Measurements from ENCODE around the gene PDCD10. TPM values are rescaled to one million over a fixed set of nuclear protein-coding genes. Genes with fewer than 3 reads are reported as not detected.

Gene PDCD10
- polyA plus RNA-seq, 1 donor (not counting 4 experiments of a cell fraction or from before 2014, with no cell fraction given): 131 TPM

DNA sequence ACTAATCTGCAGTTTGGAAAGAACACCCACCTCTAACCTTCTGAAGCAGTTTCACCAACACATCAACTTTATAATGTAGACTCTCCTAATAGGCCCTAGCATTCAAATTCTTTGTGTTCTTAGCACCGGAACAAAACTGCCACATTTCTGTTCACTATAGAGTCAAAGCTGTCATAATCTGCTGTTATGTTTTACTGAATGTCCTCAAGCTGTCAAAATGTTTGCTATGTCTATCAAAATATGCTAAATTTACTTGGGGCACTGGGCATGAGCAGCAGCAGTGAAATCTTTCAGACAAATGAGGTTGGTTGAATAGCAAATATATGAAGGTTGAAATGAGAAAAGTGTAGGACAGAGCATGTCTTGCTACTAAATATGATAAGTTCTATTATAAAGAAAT lies 82.9 kb downstream of the PDCD10 start:
- H3K9ac ChIP-seq (ENCODE audit: control insufficient read depth, extremely low read depth, insufficient read depth, low read length): no peak overlapping the region
- no peak overlapping the region for H3K4me3 ChIP-seq (ENCODE audit: control insufficient read depth in 2 of 3, extremely low read depth in 1 of 3, insufficient read depth in 2 of 3, low read depth in 1 of 3, low read length in 3 of 3)
- no peak for TF ChIP-seq CTCF (optimal IDR thresholded peaks at IDR 0.05 in 1 of 3, IDR thresholded peaks at IDR 0.05 in 1 of 3, conservative IDR thresholded peaks at IDR 0.05 in 1 of 3; ENCODE audit: extremely low read depth in 1 of 3, insufficient read depth in 2 of 3, low read length in 3 of 3)
- TF ChIP-seq EZH2 (IDR thresholded peaks at IDR 0.05; ENCODE audit: low read length): no peak
- no peaks in the 10 kb centered on the region for H3K27me3 ChIP-seq (ENCODE audit: control insufficient read depth, extremely low read depth, insufficient read depth, low read length)
- H3K4me1 ChIP-seq (ENCODE audit: control insufficient read depth, extremely low read depth, insufficient read depth, low read length): no peaks in the 10 kb centered on the region
- no peaks in the 10 kb centered on the region for H3K9me3 ChIP-seq (ENCODE audit: control insufficient read depth, low read depth, low read length)
- H3K4me2 ChIP-seq (ENCODE audit: control insufficient read depth, extremely low read depth, insufficient read depth, low read depth, low read length): no peak overlapping the region
- H2AFZ ChIP-seq (ENCODE audit: control insufficient read depth, low read length): no peak overlapping the region
- dilution Hi-C loops (cut with MboI; ENCODE audit: extremely low pct_ligation_motif_present, low sequenced_read_pairs): no loop called here
- no peaks in the 10 kb centered on the region for H3K36me3 ChIP-seq (ENCODE audit: control insufficient read depth in 2 of 2, extremely low read depth in 1 of 2, insufficient read depth in 2 of 2, low read length in 2 of 2)
- DNase-seq (ENCODE audit: low read depth, low spot score): no peak
- no peaks in the 10 kb centered on the region for H4K20me1 ChIP-seq (ENCODE audit: control insufficient read depth, extremely low read depth, insufficient read depth, low read length)
- H3K79me2 ChIP-seq (ENCODE audit: control insufficient read depth, insufficient read depth, low read length): no peaks in the 10 kb centered on the region
- no peak for FAIRE-seq
- H3K27ac ChIP-seq (ENCODE audit: control insufficient read depth, insufficient read depth, low read length): no peak overlapping the region
- H3K9me1 ChIP-seq (ENCODE audit: control insufficient read depth, extremely low read depth, insufficient read depth, low read length): no peaks in the 10 kb centered on the region

- H3K27ac ChIP-seq (ENCODE audit: control insufficient read depth, insufficient read depth, low read length): no peak overlapping the region
- DNase-seq (ENCODE audit: low read depth, low spot score) (no peak), FAIRE-seq (no peak)
- TF ChIP-seq EZH2 (IDR thresholded peaks at IDR 0.05; ENCODE audit: low read length): no peak
- TF ChIP-seq CTCF (optimal IDR thresholded peaks at IDR 0.05 in 1 of 3, IDR thresholded peaks at IDR 0.05 in 1 of 3, conservative IDR thresholded peaks at IDR 0.05 in 1 of 3; ENCODE audit: extremely low read depth in 1 of 3, insufficient read depth in 2 of 3, low read length in 3 of 3): no peak
- no peaks in the 10 kb centered on the region for H3K36me3 ChIP-seq (ENCODE audit: control insufficient read depth in 2 of 2, extremely low read depth in 1 of 2, insufficient read depth in 2 of 2, low read length in 2 of 2)
- dilution Hi-C loops (cut with MboI; ENCODE audit: extremely low pct_ligation_motif_present, low sequenced_read_pairs): no loop called here
- H3K79me2 ChIP-seq (ENCODE audit: control insufficient read depth, insufficient read depth, low read length): no peaks in the 10 kb centered on the region
- H2AFZ ChIP-seq (ENCODE audit: control insufficient read depth, low read length): no peak overlapping the region
- no peaks in the 10 kb centered on the region for H3K4me1 ChIP-seq (ENCODE audit: control insufficient read depth, extremely low read depth, insufficient read depth, low read length)
- no peak overlapping the region for H3K9ac ChIP-seq (ENCODE audit: control insufficient read depth, extremely low read depth, insufficient read depth, low read length)
- no peaks in the 10 kb centered on the region for H3K9me3 ChIP-seq (ENCODE audit: control insufficient read depth, low read depth, low read length)
- H4K20me1 ChIP-seq (ENCODE audit: control insufficient read depth, extremely low read depth, insufficient read depth, low read length): no peaks in the 10 kb centered on the region
- H3K4me2 ChIP-seq (ENCODE audit: control insufficient read depth, extremely low read depth, insufficient read depth, low read depth, low read length): no peak overlapping the region
- no peaks in the 10 kb centered on the region for H3K9me1 ChIP-seq (ENCODE audit: control insufficient read depth, extremely low read depth, insufficient read depth, low read length)
- no peak overlapping the region for H3K4me3 ChIP-seq (ENCODE audit: control insufficient read depth in 2 of 3, extremely low read depth in 1 of 3, insufficient read depth in 2 of 3, low read depth in 1 of 3, low read length in 3 of 3)
- H3K27me3 ChIP-seq (ENCODE audit: control insufficient read depth, extremely low read depth, insufficient read depth, low read length): no peaks in the 10 kb centered on the region
These were observed 84.2 kb downstream of the PDCD10 start for GRCh38 chr3:167650459-167650858.

Data from keratinocyte (primary cell).